ENCODE measurements around the gene UTY.

The UTY gene

DNA sequence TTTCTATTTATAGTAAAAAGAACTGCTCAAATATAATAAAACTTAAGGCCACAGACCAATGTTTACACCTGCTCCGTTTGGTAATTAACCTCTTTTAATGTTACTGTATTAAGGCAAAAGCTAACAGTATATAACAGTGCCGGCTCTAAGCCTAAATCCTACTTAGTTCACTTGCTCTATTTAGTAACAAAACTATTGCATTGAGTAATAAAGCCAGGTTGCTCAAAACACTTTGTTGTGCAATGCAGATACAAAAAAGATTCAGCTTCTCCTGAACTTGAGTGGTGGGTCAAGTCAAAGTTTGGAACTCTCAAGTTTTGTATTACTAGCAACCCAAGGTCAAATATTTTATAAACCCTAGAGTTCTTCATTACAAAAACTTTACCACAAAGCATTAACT, 116.2 kb downstream of the UTY start:
- H3K27me3 Mint-ChIP-seq (ENCODE audit: low read depth) = no peaks in the 10 kb centered on the region
- peaks cover 9% of the 10 kb centered on the region for H3K36me3 Mint-ChIP-seq (ENCODE audit: low read depth)
- H3K4me1 Mint-ChIP-seq (ENCODE audit: low read depth) = peaks cover 15% of the 10 kb centered on the region
- H3K27ac Mint-ChIP-seq = no peak overlapping the region
- H3K9me3 Mint-ChIP-seq = no peaks in the 10 kb centered on the region
- no peak overlapping the region for H3K4me3 Mint-ChIP-seq

DNA sequence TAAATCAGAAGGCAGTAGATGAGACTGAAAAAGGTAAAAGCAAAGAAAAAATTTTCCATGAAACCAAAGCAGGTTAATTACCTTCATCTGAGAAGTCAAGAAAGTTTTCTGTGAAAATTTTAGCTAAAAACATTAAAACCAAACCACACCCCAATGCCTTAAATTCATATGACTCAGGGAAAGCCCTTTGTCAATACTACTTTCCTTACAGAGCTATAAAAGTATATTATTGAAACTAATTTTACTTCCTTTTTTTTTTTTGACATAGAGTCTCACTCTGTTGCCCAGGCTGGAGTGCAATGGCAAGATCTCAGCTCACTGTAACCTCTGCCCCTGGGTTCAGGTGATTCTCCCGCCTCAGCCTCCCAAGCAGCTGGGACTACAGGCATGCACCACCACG, 117.2 kb downstream of the UTY start:
- Mint-ChIP-seq H3K36me3 (ENCODE audit: low read depth) (peaks cover 9% of the 10 kb centered on the region), H3K9me3 (no peaks in the 10 kb centered on the region), H3K4me1 (ENCODE audit: low read depth) (peaks cover 17% of the 10 kb centered on the region), H3K27me3 (ENCODE audit: low read depth) (no peaks in the 10 kb centered on the region), H3K4me3 (no peak overlapping the region), H3K27ac (peak overlapping the region; percentile 62)

DNA sequence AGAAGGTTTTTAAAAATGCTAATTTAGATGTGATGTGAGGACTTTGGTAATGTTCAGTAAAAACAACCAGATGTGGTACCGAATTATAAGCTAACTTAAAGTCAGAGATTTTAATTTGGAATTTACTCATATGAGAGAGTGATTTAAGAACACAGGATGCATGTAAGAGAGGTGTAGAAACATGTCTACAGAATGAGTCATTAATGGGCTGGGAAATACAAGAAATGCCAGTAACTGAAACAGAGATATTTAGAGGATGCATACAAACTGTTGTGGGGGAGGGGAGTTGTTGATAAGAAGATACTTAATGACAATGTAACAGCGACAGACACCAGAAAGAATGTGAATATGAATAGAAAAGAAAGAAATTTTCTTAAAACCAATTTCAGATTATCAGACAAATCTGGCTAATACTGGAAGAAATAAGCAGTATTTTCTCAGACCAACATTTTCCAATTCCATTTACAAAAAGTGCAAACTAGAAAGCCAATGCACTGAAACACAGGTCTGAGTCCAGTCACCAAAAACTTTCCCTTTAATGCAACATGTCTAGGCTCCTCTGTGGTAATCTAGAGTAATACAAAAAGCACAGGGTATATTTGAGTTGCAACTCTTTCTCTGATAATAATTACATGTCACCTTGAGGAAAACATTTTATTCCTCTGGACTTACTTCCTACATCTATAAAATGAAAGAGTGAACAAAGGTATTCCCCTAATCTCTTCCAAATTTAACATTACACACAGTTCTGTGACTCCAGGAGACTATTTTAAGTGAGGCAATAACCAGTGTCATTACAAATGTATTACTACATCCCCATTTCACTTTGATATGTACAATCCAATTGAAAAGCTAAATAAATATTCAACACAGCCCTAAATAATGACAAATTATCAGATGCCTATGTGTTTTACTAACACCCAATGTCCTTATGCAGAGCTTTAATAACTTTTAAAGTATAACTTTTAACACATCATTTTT, 117.9 kb downstream of the UTY start:
- no peaks in the 10 kb centered on the region for H3K27me3 Mint-ChIP-seq (ENCODE audit: low read depth)
- H3K4me1 Mint-ChIP-seq (ENCODE audit: low read depth) = peaks cover 16% of the 10 kb centered on the region
- H3K9me3 Mint-ChIP-seq = no peaks in the 10 kb centered on the region
- peaks cover 10% of the 10 kb centered on the region for H3K36me3 Mint-ChIP-seq (ENCODE audit: low read depth)
- H3K4me3 Mint-ChIP-seq = peak overlapping the region; percentile 20
- peak overlapping the region; percentile 36 for H3K27ac Mint-ChIP-seq

DNA sequence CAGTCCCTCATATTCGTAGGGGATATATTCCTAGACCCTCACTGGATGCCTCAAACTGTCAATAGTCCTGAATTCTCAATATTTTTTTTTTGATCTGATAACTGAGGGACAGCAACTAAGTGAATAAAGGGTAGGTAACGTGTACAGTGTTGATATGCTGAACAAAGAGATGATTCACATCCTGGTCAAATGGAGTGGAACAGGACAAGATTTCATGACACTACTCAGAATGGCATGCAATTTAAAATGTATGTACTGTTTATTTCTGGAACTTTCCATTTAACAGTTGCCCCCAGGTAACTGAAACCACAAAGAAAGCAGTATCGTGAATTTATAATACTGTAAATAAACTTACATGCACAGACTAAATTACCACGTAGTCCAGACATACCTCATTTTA, 128.4 kb downstream of the UTY start:
- Mint-ChIP-seq H3K36me3 (ENCODE audit: low read depth) (peaks cover 26% of the 10 kb centered on the region), H3K4me3 (no peak overlapping the region), H3K27me3 (ENCODE audit: low read depth) (no peaks in the 10 kb centered on the region), H3K4me1 (ENCODE audit: low read depth) (peaks cover 5% of the 10 kb centered on the region), H3K27ac (no peak overlapping the region), H3K9me3 (no peaks in the 10 kb centered on the region)

DNA sequence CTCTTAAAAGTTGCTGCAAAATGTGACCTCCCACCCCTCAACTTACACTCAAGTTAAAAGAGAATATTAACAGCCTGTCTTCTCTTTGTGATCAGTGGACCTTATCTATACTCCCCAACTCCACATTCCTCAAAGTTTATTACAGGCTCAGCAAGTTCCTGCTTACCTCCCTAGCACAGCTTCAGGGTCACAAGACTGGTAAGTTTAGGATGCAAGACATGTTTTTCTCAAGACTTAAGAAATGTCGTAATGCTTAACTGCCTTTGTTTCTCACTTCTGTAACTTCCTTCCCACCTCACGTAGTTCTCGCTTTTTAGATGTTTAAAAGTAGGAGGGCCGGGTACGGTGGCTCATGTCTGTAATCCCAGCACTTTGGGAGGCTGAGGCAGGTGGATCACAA, 132.7 kb downstream of the UTY start:
- Mint-ChIP-seq H3K4me1 (ENCODE audit: low read depth) (peaks cover 11% of the 10 kb centered on the region), H3K9me3 (no peaks in the 10 kb centered on the region), H3K36me3 (ENCODE audit: low read depth) (peaks cover 21% of the 10 kb centered on the region), H3K27me3 (ENCODE audit: low read depth) (no peaks in the 10 kb centered on the region), H3K4me3 (no peak overlapping the region), H3K27ac (no peak overlapping the region)

DNA sequence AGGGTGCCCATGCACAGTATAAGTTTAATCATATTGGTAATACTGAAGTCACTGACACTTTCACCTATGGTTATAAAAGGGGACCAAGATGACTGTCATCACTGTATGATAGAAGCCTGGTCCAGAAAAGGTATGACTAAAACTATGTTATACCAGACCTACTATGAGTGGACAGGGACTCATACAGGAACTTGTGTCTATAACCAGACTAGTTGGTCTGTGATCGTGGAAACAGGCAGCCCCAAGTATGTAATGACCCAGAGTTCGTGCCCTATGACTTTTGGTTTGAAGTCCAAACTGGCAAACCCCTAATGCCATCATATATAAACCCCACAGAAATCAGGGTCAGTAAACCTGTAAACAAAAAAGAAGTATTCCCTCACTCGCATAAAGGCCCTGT, 134.3 kb downstream of the UTY start:
- Mint-ChIP-seq H3K27ac (no peak overlapping the region), H3K36me3 (ENCODE audit: low read depth) (peaks cover 16% of the 10 kb centered on the region), H3K27me3 (ENCODE audit: low read depth) (no peaks in the 10 kb centered on the region)

DNA sequence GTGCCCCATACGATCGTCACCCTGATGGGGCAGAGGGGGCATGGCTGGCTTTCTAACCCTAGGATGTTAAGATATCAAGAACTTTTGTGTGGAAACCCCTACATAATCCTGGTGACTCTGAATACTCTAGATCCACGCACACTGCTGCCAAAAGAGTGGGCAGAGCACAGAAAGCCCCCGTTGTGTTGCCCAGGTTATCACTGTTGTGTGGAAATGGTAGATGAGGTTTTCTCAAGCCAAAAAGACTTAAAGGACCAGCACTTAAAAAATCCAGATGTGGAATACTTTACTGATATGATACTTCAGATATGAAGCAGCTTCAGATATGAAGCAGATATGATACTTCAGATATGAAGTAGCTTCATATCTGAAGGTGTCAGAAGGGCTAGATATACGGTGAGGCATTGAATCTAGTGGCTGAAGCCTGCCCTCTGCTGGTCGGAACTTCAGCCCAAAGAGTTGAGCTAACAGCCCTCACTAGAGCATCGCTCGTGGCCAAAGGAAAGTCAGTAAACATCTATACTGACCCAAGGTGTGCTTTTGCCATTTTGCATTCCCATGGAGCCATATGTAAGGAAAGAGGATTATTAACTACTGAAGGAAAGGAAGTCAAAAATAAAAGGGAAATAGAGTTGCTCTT, 136.4 kb downstream of the UTY start:
- Mint-ChIP-seq H3K36me3 (ENCODE audit: low read depth) (peaks cover 23% of the 10 kb centered on the region), H3K27me3 (ENCODE audit: low read depth) (no peaks in the 10 kb centered on the region), H3K4me1 (ENCODE audit: low read depth) (peaks cover 6% of the 10 kb centered on the region), H3K4me3 (no peak overlapping the region), H3K9me3 (no peaks in the 10 kb centered on the region), H3K27ac (peak overlapping the region; percentile 72)

More for the DNA sequence above, 134.3 kb downstream of the UTY start:
- Mint-ChIP-seq H3K9me3 (no peaks in the 10 kb centered on the region), H3K4me1 (ENCODE audit: low read depth) (peaks cover 9% of the 10 kb centered on the region), H3K4me3 (no peak overlapping the region)

DNA sequence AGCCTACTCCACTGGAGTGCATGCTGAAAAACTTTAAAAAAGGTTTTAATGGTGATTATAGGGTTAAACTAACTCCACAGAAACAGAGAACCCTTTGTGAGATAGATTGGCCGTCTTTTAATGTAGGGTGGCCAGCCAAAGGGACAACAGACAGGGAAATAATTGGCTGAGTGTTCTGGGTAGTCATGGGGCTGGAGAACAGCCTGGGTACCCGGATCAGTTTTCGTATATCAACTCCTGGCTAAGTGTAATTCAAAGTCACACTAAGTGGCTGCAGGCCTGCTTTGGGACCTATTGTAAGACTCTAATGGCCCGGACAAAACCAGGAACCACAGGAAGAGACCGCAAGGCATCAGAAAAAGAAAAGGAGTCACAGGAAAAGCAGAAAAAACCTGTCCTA, 139.9 kb downstream of the UTY start:
- Mint-ChIP-seq H3K4me1 (ENCODE audit: low read depth) (peaks cover 6% of the 10 kb centered on the region), H3K27me3 (ENCODE audit: low read depth) (no peaks in the 10 kb centered on the region), H3K9me3 (no peaks in the 10 kb centered on the region), H3K27ac (no peak overlapping the region), H3K36me3 (ENCODE audit: low read depth) (peaks cover 25% of the 10 kb centered on the region), H3K4me3 (no peak overlapping the region)

DNA sequence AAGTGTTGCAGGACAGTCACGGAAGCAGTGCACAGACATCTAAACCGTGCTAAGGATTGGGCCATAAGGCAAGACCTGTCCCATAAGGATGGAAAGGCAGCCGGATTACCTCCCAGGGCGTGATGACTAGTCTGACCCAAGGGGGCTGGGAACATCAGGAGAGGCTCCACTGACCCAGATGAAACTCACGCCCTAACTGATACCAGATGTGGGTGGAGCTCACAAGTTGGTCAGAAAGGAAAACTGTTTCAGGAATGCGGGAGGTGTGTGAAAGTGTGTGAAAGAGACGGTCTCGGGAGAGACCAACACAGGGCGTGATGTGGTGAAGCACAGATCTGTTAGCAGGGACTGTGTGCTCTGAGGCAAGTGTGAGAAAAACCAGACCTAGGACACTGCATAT, 140.5 kb downstream of the UTY start:
- H3K9me3 Mint-ChIP-seq = no peaks in the 10 kb centered on the region
- H3K4me3 Mint-ChIP-seq = no peak overlapping the region
- H3K27me3 Mint-ChIP-seq (ENCODE audit: low read depth) = no peaks in the 10 kb centered on the region
- H3K4me1 Mint-ChIP-seq (ENCODE audit: low read depth) = peaks cover 6% of the 10 kb centered on the region
- no peak overlapping the region for H3K27ac Mint-ChIP-seq
- peaks cover 29% of the 10 kb centered on the region for H3K36me3 Mint-ChIP-seq (ENCODE audit: low read depth)

DNA sequence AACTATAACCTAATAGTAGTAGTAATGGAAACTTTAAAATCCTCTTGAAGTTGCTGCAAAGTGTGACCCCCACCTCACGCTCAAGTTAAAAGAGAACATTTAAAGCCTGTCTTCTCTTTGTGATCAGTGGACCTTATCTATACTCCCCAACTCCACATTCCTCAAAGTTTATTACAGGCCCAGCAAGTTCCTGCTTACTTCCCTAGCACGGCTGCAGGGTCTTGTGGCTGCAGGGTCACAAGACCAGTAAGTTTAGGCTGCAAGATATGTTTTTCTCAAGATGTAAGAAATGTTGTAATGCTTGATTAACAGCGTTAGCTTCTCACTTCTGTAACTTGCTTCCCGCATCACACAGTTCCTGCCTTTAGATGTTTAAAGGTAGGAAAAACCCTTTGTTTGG, 141.1 kb downstream of the UTY start:
- H3K27me3 Mint-ChIP-seq (ENCODE audit: low read depth) = no peaks in the 10 kb centered on the region
- peaks cover 32% of the 10 kb centered on the region for H3K36me3 Mint-ChIP-seq (ENCODE audit: low read depth)
- H3K4me1 Mint-ChIP-seq (ENCODE audit: low read depth) = peaks cover 4% of the 10 kb centered on the region
- no peak overlapping the region for H3K4me3 Mint-ChIP-seq
- H3K27ac Mint-ChIP-seq = no peak overlapping the region
- H3K9me3 Mint-ChIP-seq = no peaks in the 10 kb centered on the region

DNA sequence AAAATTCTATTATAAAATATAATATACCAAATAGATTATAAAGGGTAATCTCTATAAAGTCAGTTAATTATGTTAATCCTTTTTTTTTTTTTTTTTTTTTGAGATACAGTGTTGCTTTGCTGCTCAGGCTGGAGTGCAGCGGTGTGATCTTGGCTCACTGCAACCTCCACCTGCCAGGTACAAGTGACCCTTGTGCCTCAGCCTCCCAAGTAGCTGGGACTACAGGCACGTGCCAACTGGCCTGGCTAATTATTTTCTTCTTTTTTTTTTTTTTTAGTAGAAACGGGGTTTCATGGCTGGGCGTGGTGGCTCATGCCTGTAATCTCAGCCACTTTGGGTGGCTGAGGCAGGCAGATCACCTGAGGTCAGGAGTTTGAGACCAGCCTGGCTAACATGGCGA, 141.9 kb downstream of the UTY start:
- peaks cover 34% of the 10 kb centered on the region for H3K36me3 Mint-ChIP-seq (ENCODE audit: low read depth)
- no peaks in the 10 kb centered on the region for H3K9me3 Mint-ChIP-seq
- no peaks in the 10 kb centered on the region for H3K4me1 Mint-ChIP-seq (ENCODE audit: low read depth)
- H3K4me3 Mint-ChIP-seq = no peak overlapping the region
- H3K27me3 Mint-ChIP-seq (ENCODE audit: low read depth) = no peaks in the 10 kb centered on the region
- no peak overlapping the region for H3K27ac Mint-ChIP-seq

DNA sequence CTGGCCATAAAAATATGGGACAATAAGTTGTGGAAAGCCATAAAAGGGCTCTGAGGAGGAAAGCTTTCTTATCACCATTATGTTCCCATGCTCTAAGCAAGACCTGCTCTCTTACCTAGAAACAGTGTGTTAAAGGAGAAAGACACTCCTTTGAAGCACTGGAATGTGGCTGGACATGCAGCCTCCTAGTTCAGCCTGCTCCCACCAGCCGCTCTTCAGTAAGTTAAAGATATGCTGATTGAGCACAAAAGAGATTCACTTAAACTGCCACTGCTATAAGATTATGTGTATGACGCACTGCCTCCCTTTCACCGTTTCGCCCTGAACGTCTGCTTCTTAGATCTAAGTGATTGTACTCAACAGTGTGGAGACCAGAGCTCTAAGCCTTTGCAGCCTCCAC, 146.0 kb downstream of the UTY start:
- Mint-ChIP-seq H3K27me3 (ENCODE audit: low read depth) (no peaks in the 10 kb centered on the region), H3K27ac (no peak overlapping the region), H3K9me3 (no peaks in the 10 kb centered on the region), H3K4me3 (no peak overlapping the region), H3K4me1 (ENCODE audit: low read depth) (peaks cover 2% of the 10 kb centered on the region), H3K36me3 (ENCODE audit: low read depth) (peaks cover 23% of the 10 kb centered on the region)

DNA sequence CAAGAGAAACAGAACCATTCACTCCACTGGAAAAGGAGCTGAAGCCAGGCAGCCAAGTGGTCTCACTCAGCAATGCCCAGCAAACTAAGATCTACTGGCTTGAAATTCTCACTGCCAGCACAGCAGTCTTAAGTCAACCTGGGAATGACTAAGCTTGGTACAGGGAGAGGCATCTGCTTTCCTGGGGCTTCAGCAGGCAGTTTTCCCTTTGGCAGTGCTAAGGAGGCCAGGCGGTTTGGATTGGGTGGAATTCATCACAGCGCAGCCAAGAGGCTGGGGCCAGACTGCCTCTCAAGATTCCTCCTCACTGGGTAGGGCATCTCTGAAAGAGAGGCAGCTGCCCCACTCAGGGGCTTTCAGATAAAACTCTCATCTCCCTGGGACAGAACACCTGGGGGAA, 149.2 kb downstream of the UTY start:
- Mint-ChIP-seq H3K4me1 (ENCODE audit: low read depth) (peaks cover 2% of the 10 kb centered on the region), H3K27me3 (ENCODE audit: low read depth) (no peaks in the 10 kb centered on the region), H3K4me3 (no peak overlapping the region), H3K9me3 (no peaks in the 10 kb centered on the region), H3K27ac (no peak overlapping the region), H3K36me3 (ENCODE audit: low read depth) (peaks cover 23% of the 10 kb centered on the region)

DNA sequence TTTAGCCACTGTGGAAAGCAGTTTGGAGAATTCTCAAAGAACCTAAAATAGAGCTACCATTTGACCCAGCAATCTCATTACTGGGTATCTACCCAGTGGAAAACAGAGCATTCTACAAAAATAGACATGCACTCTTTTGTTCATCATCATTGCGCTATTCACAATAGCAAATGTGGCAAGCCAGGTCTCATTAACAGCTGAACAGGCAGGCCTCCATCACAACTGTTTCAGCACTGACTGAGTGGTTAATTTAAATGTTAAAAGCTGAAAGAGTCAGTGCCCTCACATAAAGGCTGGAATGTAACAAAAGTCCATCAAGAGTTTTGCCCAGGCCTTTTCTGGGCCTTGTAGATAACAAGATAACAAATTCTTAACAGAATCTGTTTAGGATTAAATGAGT, 166.9 kb downstream of the UTY start:
- no peak overlapping the region for H3K4me3 Mint-ChIP-seq
- no peaks in the 10 kb centered on the region for H3K9me3 Mint-ChIP-seq
- no peaks in the 10 kb centered on the region for H3K27me3 Mint-ChIP-seq (ENCODE audit: low read depth)
- H3K27ac Mint-ChIP-seq = no peak overlapping the region
- H3K4me1 Mint-ChIP-seq (ENCODE audit: low read depth) = peaks cover 4% of the 10 kb centered on the region
- H3K36me3 Mint-ChIP-seq (ENCODE audit: low read depth) = peaks cover 21% of the 10 kb centered on the region

DNA sequence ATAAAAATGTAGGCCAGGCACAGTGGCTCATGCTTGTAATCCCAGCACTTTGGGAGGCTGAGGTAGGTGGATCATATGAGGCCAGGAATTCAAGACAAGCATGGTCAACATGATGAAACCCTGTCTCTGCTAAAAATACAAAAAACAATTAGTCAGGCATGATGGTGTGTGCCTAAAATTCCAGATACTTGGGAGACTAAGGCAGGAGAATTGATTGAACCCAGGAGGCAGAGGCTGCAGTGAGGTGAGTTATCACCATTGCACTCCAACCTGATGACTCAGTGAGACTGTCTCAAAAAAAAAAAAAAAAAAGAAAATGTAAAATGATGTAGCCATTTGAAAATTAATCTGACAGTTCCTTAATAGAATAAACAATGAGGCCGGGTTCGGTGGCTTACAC, 171.9 kb downstream of the UTY start:
- Mint-ChIP-seq H3K4me1 (ENCODE audit: low read depth) (peaks cover 10% of the 10 kb centered on the region), H3K36me3 (ENCODE audit: low read depth) (peaks cover 27% of the 10 kb centered on the region), H3K4me3 (no peak overlapping the region), H3K9me3 (no peaks in the 10 kb centered on the region), H3K27ac (no peak overlapping the region), H3K27me3 (ENCODE audit: low read depth) (no peaks in the 10 kb centered on the region)

Measured in T-helper 1 cell treated with Interleukin-12 subunit alpha and Interleukin-12 subunit beta and Interleukin-4 antibody, amounts not matched to agents 30 μg/mL and 1 μg/mL, for 36 hours (primary cell).